Activated CD4-positive, alpha-beta T cell treated with anti-CD3 and anti-CD28 coated beads, Interleukin-2, amount 50 U/mL, for 48 hours (primary cell): ENCODE data around the gene CD96.
"Not testable (repeated sequence)": the region's sequence is repeated elsewhere in the genome, so short reads cannot be mapped to it uniquely, and the experiment has no call there.

ENCODE experiments used
- DNase-seq, 2 experiments: peaks; one replicate each; pipeline ENCODE4 v3.0.0-alpha.2; 2020

CD96 gene

GRCh38 chr3:111595232-111595631, 53.2 kb downstream of the CD96 start, which contains the start of gene ZBED2:
TSS of gene ZBED2 (minus strand) at chr3:111595346. CDS start at chr3:111594201, 1,145 bp downstream.
- DNase-seq: peak in 1 of 2 experiments; percentile 65

GRCh38 chr3:111596328-111596727, 54.3 kb downstream of the CD96 start:
- DNase-seq: no peak

GRCh38 chr3:111598139-111598538, 56.1 kb downstream of the CD96 start:
- no peak for DNase-seq

- DNase-seq: no peak
These were observed 56.6 kb downstream of the CD96 start for GRCh38 chr3:111598552-111598951.

- DNase-seq: no peak
These were observed 59.8 kb downstream of the CD96 start for GRCh38 chr3:111601810-111602209.

- no peak for DNase-seq
These were observed 61.7 kb downstream of the CD96 start for GRCh38 chr3:111603679-111604078.

- DNase-seq: peak in 1 of 2 experiments; percentile 67
These were observed 62.1 kb downstream of the CD96 start for GRCh38 chr3:111604119-111604518.

GRCh38 chr3:111605018-111605417, 63.0 kb downstream of the CD96 start:
- DNase-seq: no peak

GRCh38 chr3:111605493-111605892, 63.5 kb downstream of the CD96 start:
- no peak for DNase-seq

- no peak for DNase-seq
These were observed 65.4 kb downstream of the CD96 start for GRCh38 chr3:111607240-111607920.

GRCh38 chr3:111608383-111608782, 66.4 kb downstream of the CD96 start:
- no peak for DNase-seq

GRCh38 chr3:111609700-111610099, 67.7 kb downstream of the CD96 start:
- DNase-seq: no peak

GRCh38 chr3:111610189-111610588, 68.2 kb downstream of the CD96 start:
- DNase-seq: no peak

GRCh38 chr3:111610612-111611054, 68.6 kb downstream of the CD96 start:
- peak in 1 of 2 experiments; percentile 56 for DNase-seq

GRCh38 chr3:111613294-111613693, 71.3 kb downstream of the CD96 start:
- DNase-seq: peak in 1 of 2 experiments; percentile 40

- no peak for DNase-seq
These were observed 73.9 kb downstream of the CD96 start for GRCh38 chr3:111615880-111616279.

- peak; percentile 75 to 81 for DNase-seq
These were observed 74.6 kb downstream of the CD96 start for GRCh38 chr3:111616417-111617105.

- DNase-seq: peak in 1 of 2 experiments; percentile 23
These were observed 75.4 kb downstream of the CD96 start for GRCh38 chr3:111617406-111617805.

- DNase-seq: peak in 1 of 2 experiments; percentile 30
These were observed 76.1 kb downstream of the CD96 start for GRCh38 chr3:111617912-111618601.

GRCh38 chr3:111618945-111619344, 76.9 kb downstream of the CD96 start:
- DNase-seq: no peak

- DNase-seq: no peak
These were observed 77.8 kb downstream of the CD96 start for GRCh38 chr3:111619833-111620232.

- DNase-seq: peak; percentile 63 to 69
These were observed 79.5 kb downstream of the CD96 start for GRCh38 chr3:111621535-111621934.

GRCh38 chr3:111627092-111627491, 85.1 kb downstream of the CD96 start:
- DNase-seq: no peak

GRCh38 chr3:111629018-111629417, 87.0 kb downstream of the CD96 start:
- not testable (repeated sequence) for DNase-seq
